ENCODE data around the gene C11orf16. TPM values are rescaled to one million over a fixed set of nuclear protein-coding genes. Genes with fewer than 3 reads are reported as not detected.

Gene C11orf16
- total RNA-seq, 1 experiment from 2014 or later = 0.42 TPM

Other genes with a start within 250 kb of the C11orf16 start
- 21.1 to 26.0 TPM (median 22.0 TPM) in 3 replicates for gene AKIP1, start 21.8 kb downstream of the C11orf16 start, total RNA-seq (2021)
- not detected in 3 replicates for gene ASCL3, start 10.1 kb upstream of the C11orf16 start, total RNA-seq (2021)
- gene TMEM9B, start 31.5 kb upstream of the C11orf16 start, total RNA-seq (2021) = 8.7 to 10.2 TPM (median 8.9 TPM) in 3 replicates
- 3.9 to 4.5 TPM (median 4.4 TPM) in 3 replicates for gene NRIP3, start 71.1 kb upstream of the C11orf16 start, total RNA-seq (2021)
- gene SCUBE2, start 158.7 kb upstream of the C11orf16 start, total RNA-seq (2021) = 0.64 to 1.9 TPM (median 1.2 TPM) in 3 replicates

Measured in WTC11 (cell line).